ENCODE measurements around the gene CDC16.

DNA sequence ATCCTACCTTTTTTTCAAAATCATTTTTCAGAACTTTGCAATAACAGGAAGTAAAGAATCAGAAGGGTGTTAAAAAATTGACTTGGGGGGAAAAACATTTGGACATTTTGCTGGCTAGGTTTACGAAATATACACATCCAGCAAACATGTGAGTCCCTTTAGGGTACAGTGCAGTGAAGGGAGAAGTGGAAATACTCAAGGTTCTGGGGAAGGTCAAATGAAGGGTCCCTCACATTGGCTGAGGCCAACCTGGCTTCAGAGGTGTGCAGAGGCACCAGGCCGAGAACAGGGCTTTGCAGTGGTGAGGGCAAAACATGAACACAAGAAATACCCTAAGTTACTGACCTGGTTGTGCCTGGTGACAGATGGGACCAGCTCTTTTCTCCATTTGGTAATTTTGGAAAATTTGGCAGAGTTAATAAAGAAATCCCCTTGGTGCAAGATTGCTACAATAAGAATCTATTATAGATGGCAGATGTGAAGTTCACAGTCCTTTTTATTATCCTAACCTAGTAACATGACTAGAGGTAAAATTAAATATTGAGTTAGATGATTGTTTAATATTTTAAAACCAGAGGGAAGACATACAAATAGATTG, 45.2 kb downstream of the CDC16 start:
- TF ChIP-seq CTCF (IDR thresholded peaks at IDR 0.05; ENCODE audit: low read length) (no peak), EZH2 (IDR thresholded peaks at IDR 0.05; ENCODE audit: borderline replicate concordance, low read length) (no peak)
